ENCODE measurements around the gene SPNS3.

Gene SPNS3

GRCh38 chr17:4527134-4527533 lies 93.4 kb downstream of the SPNS3 start:
- in situ Hi-C loops (cut with HindIII; ENCODE audit: low pct_unique_long_range_greater_than_20kb, low sequenced_read_pairs), result no loop called here

GRCh38 chr17:4527566-4528125 lies 93.9 kb downstream of the SPNS3 start:
- no peak for DNase-seq (ENCODE audit: low read depth in 1 of 2, low spot score in 1 of 2)
- TF ChIP-seq JUND (IDR thresholded peaks at IDR 0.05; ENCODE audit: low read depth), result no peak
- in situ Hi-C loops (cut with HindIII; ENCODE audit: low pct_unique_long_range_greater_than_20kb, low sequenced_read_pairs), result no loop called here

More at GRCh38 chr17:4527134-4527533, 93.4 kb downstream of the SPNS3 start:
- DNase-seq (ENCODE audit: low read depth in 1 of 2, low spot score in 1 of 2), result no peak
- no peak for TF ChIP-seq JUND (IDR thresholded peaks at IDR 0.05; ENCODE audit: low read depth)

GRCh38 chr17:4529533-4530152 lies 95.9 kb downstream of the SPNS3 start:
- in situ Hi-C loops (cut with HindIII; ENCODE audit: low pct_unique_long_range_greater_than_20kb, low sequenced_read_pairs), result no loop called here
- no peak for TF ChIP-seq JUND (IDR thresholded peaks at IDR 0.05; ENCODE audit: low read depth)
- DNase-seq (ENCODE audit: low read depth in 1 of 2, low spot score in 1 of 2), result no peak

- no peak for DNase-seq (ENCODE audit: low read depth in 1 of 2, low spot score in 1 of 2)
- no peak for TF ChIP-seq JUND (IDR thresholded peaks at IDR 0.05; ENCODE audit: low read depth)
- in situ Hi-C loops (cut with HindIII; ENCODE audit: low pct_unique_long_range_greater_than_20kb, low sequenced_read_pairs), result no loop called here
Observed at GRCh38 chr17:4530799-4531730, 97.3 kb downstream of the SPNS3 start.

GRCh38 chr17:4531988-4532736 lies 98.4 kb downstream of the SPNS3 start:
- DNase-seq (ENCODE audit: low read depth in 1 of 2, low spot score in 1 of 2), result no peak
- no peak for TF ChIP-seq JUND (IDR thresholded peaks at IDR 0.05; ENCODE audit: low read depth)
- in situ Hi-C loops (cut with HindIII; ENCODE audit: low pct_unique_long_range_greater_than_20kb, low sequenced_read_pairs), result no loop called here

- TF ChIP-seq JUND (IDR thresholded peaks at IDR 0.05; ENCODE audit: low read depth), result no peak
- no peak for DNase-seq (ENCODE audit: low read depth in 1 of 2, low spot score in 1 of 2)
- in situ Hi-C loops (cut with HindIII; ENCODE audit: low pct_unique_long_range_greater_than_20kb, low sequenced_read_pairs), result no loop called here
Observed at GRCh38 chr17:4532860-4533522, 99.3 kb downstream of the SPNS3 start.

GRCh38 chr17:4533523-4534504 lies 100.1 kb downstream of the SPNS3 start:
- no peak for TF ChIP-seq JUND (IDR thresholded peaks at IDR 0.05; ENCODE audit: low read depth)
- peak in 1 of 2 experiments; percentile 31 for DNase-seq (ENCODE audit: low read depth in 1 of 2, low spot score in 1 of 2)
- in situ Hi-C loops (cut with HindIII; ENCODE audit: low pct_unique_long_range_greater_than_20kb, low sequenced_read_pairs), result no loop called here

- in situ Hi-C loops (cut with HindIII; ENCODE audit: low pct_unique_long_range_greater_than_20kb, low sequenced_read_pairs), result no loop called here
- TF ChIP-seq JUND (IDR thresholded peaks at IDR 0.05; ENCODE audit: low read depth), result no peak
- DNase-seq (ENCODE audit: low read depth in 1 of 2, low spot score in 1 of 2), result no peak
Observed at GRCh38 chr17:4534515-4534914, 100.8 kb downstream of the SPNS3 start.

GRCh38 chr17:4534928-4535666 lies 101.4 kb downstream of the SPNS3 start:
- in situ Hi-C loops (cut with HindIII; ENCODE audit: low pct_unique_long_range_greater_than_20kb, low sequenced_read_pairs), result no loop called here

GRCh38 chr17:4535667-4536258 lies 102.0 kb downstream of the SPNS3 start:
- in situ Hi-C loops (cut with HindIII; ENCODE audit: low pct_unique_long_range_greater_than_20kb, low sequenced_read_pairs), result no loop called here
- TF ChIP-seq JUND (IDR thresholded peaks at IDR 0.05; ENCODE audit: low read depth), result no peak
- DNase-seq (ENCODE audit: low read depth in 1 of 2, low spot score in 1 of 2), result no peak

More at GRCh38 chr17:4534928-4535666, 101.4 kb downstream of the SPNS3 start:
- DNase-seq (ENCODE audit: low read depth in 1 of 2, low spot score in 1 of 2), result no peak
- TF ChIP-seq JUND (IDR thresholded peaks at IDR 0.05; ENCODE audit: low read depth), result no peak
